Lung (tissue), 12 donors: ENCODE measurements around the gene G6PC1. TPM values are rescaled to one million over a fixed set of nuclear protein-coding genes. Genes with fewer than 3 reads are reported as not detected.
"Not testable (repeated sequence)": the region's sequence is repeated elsewhere in the genome, so short reads cannot be mapped to it uniquely, and the experiment has no call there.

Source experiments
- ATAC-seq: fragments of 200-7000 bp; cut with Tn5 transposase; one replicate; pipeline ENCODE4 v1.9.1; 2020; ENCODE audit warnings: moderate number of reproducible peaks; ENCODE audit not compliant: insufficient read depth, low FRiP score
- DNase-seq, 3 donors: peaks; one replicate each; pipeline ENCODE4 v3.0.0-alpha.2; 2013 to 2017
- H3K27ac ChIP-seq, 2 donors: one replicate each; pipeline ENCODE4 v1.5.1; 2013; ENCODE audit warnings: mild to moderate bottlenecking in 2 of 2, moderate library complexity in 2 of 2, control low read depth in 1 of 2, inconsistent platforms in 1 of 2, low read depth in 1 of 2, low read length in 1 of 2
- H3K27me3 ChIP-seq, 3 donors: one replicate each; pipeline ENCODE4 v1.5.1; 2013; ENCODE audit warnings: low read length in 2 of 3; ENCODE audit not compliant: control insufficient read depth in 3 of 3, insufficient read depth in 3 of 3
- H3K36me3 ChIP-seq, 4 donors: one replicate each; pipeline ENCODE4 v1.5.1; 2013; ENCODE audit warnings: low read length in 4 of 4, mild to moderate bottlenecking in 1 of 4, moderate library complexity in 1 of 4; ENCODE audit not compliant: control insufficient read depth in 4 of 4, insufficient read depth in 4 of 4
- H3K4me1 ChIP-seq, 5 donors: one replicate each; pipeline ENCODE4 v1.5.1; 2013; ENCODE audit warnings: low read length in 5 of 5, mild to moderate bottlenecking in 2 of 5, moderate library complexity in 1 of 5; ENCODE audit not compliant: control insufficient read depth in 5 of 5, insufficient read depth in 5 of 5
- H3K4me3 ChIP-seq: one replicate; pipeline ENCODE4 v1.5.1; 2013; ENCODE audit warnings: mild to moderate bottlenecking, control low read depth, moderate library complexity
- H3K9ac ChIP-seq, 2 donors: one replicate each; pipeline ENCODE4 v1.5.1; 2013; ENCODE audit warnings: low read length in 2 of 2, control low read depth in 1 of 2; ENCODE audit not compliant: insufficient read depth in 1 of 2
- H3K9me3 ChIP-seq, 4 donors: one replicate each; pipeline ENCODE4 v1.5.1; 2013; ENCODE audit warnings: low read length in 3 of 4, mild to moderate bottlenecking in 1 of 4, moderate library complexity in 1 of 4; ENCODE audit not compliant: control insufficient read depth in 4 of 4, insufficient read depth in 3 of 4
- WGBS, 2 donors: extraction: QIAGEN DNeasy Blood & Tissue Kit; methylation state at CpG; one replicate each; pipeline ENCODE4 v1.1.7; 2013; 5-methylcytosine and 5-hydroxymethylcytosine counted together
- polyA plus RNA-seq, 2 donors: library from polyadenylated mRNA; stranded (reverse); fragments of 200-250 nt; gene quantifications; one replicate each; pipeline ENCODE4 v1.2.1, GENCODE V29; 2013
- total RNA-seq, 2 donors: library from RNA; depleted of rRNA in 1 of 2; stranded (reverse); fragments of >200 nt in 1 of 2; gene quantifications; one replicate each; pipeline ENCODE4 v1.2.1, GENCODE V29; 2014 to 2021
- TF ChIP-seq, protein P1 (sequence below): IDR thresholded peaks from 2 replicates; pipeline ENCODE4 v1.5.1; 2012; ENCODE audit warnings: mild to moderate bottlenecking; ENCODE audit errors: control extremely low read depth, extremely low read depth
- donor health status: control.
- donor health status: control.
- donor health status: Bipolar disorder and iron deficiency.
- donor health status: healthy.
- donor health status: DM: yes; HTN: yes; CAD: no.

G6PC1 gene
- total and polyA plus RNA-seq, 4 donors = 0.09 TPM; not detected in 3

DNA sequence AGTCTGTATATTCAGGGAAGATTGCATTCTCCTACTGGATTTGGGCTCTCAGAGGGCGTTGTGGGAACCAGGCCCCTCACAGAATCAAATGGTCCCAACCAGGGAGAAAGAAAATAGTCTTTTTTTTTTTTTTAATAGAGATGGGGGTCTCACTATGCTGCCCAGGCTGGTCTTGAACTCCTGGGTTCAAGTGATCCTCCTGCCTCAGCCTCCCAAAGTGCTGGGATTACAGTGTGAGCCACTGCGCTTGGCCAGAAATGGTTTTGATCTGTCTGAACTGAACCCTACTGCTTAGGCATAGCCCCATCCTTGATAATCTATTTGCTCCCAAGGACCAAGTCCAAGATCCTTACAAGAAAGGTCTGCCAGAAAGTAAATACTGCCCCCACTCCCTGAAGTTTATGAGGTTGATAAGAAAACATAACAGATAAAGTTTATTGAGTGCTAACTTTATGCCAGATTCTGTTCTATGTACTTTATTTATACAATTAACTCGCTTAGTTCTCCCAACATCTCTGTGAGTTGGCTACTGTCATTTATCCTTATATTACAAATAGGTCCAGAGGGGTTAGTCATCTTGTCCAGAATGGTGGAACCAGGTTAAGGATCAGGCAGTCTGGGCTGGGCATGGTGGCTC is 13.5 kb downstream of the G6PC1 start:
- no peak overlapping the region for H3K9ac ChIP-seq
- H3K36me3 ChIP-seq = no peaks in the 10 kb centered on the region
- DNase-seq (no peak), ATAC-seq (no peak)
- no peaks in the 10 kb centered on the region for H3K27me3 ChIP-seq
- 86 to 90% methylated on average over 3 of the region's 3 CpGs for WGBS, 2 donors
- H3K27ac ChIP-seq = no peak overlapping the region
- H3K4me1 ChIP-seq = peaks cover 0 to 7% (median 4%) of the 10 kb centered on the region in 5 donors
- H3K9me3 ChIP-seq = no peaks in the 10 kb centered on the region
- no peak overlapping the region for H3K4me3 ChIP-seq
- TF ChIP-seq, protein P1, sequence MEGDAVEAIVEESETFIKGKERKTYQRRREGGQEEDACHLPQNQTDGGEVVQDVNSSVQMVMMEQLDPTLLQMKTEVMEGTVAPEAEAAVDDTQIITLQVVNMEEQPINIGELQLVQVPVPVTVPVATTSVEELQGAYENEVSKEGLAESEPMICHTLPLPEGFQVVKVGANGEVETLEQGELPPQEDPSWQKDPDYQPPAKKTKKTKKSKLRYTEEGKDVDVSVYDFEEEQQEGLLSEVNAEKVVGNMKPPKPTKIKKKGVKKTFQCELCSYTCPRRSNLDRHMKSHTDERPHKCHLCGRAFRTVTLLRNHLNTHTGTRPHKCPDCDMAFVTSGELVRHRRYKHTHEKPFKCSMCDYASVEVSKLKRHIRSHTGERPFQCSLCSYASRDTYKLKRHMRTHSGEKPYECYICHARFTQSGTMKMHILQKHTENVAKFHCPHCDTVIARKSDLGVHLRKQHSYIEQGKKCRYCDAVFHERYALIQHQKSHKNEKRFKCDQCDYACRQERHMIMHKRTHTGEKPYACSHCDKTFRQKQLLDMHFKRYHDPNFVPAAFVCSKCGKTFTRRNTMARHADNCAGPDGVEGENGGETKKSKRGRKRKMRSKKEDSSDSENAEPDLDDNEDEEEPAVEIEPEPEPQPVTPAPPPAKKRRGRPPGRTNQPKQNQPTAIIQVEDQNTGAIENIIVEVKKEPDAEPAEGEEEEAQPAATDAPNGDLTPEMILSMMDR = no peak

DNA sequence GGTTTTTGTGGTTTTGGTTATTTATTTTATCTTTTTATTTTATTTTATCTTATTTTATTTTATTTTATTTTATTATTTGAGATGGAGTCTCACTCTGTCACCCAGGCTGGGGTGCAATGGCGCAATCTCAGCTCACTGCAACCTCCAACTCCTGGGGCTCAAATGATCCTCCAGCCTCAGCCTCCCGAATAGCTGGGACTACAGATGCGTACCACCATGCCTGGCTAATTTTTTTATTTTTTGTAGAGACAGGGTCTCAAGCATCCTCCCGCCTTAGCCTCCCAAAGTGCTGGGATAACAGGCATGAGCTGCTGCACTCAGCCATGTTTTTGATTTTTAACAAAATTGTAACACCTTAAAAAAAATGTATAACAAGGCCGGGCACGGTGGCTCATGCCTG is 14.7 kb downstream of the G6PC1 start:
- 97 to 99% methylated on average over 6 of the region's 6 CpGs for WGBS, 2 donors
- H3K36me3 ChIP-seq, H3K9me3 ChIP-seq, H3K9ac ChIP-seq, ATAC-seq, DNase-seq, H3K27ac ChIP-seq, H3K27me3 ChIP-seq, H3K4me3 ChIP-seq: not testable (repeated sequence)
- H3K4me1 ChIP-seq = peaks cover 0 to 19% (median 12%) of the 10 kb centered on the region in 5 donors

DNA sequence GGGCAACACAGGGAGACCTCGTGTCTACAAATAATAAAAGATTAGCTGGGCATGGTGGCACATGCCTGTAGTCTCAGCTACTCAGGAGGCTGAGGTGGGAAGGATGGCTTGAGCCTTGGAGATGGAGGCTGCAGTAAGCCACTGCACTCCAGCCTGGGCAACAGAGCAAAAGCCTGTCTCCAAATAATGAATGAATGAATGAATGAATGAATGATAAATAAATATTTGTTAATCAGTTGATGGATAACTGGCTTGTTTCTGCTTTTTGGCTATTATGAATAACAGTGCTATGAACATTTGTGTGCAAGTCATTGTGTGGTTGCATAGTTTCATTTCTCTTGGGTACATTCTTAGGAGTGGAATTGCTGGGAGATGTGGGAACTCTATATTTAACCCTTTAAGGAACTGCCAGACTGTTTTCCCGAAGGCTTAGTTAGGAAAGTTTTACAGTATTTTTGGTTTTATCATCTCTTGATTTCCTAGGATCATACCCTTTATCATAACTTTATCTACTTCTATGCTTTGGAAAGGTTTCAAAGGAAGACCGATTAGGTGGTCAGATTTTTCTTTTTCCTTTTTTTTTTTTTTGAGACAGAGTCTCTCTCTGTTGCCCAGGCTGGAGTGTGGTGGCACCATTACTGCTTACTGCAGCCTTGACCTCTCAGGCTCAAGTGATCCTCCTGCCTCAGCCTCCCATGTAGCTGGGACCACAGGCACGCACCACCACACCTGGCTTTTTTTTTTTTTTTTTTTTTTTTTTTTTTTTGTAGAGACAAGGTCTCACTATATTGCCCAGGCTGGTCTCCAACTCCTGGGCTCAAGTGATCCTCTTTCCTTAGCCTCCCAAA is 16.0 kb downstream of the G6PC1 start:
- H3K4me1 ChIP-seq = peaks cover 0 to 28% (median 19%) of the 10 kb centered on the region in 5 donors
- not testable (repeated sequence) for H3K27me3 ChIP-seq, H3K4me3 ChIP-seq, H3K36me3 ChIP-seq, H3K9me3 ChIP-seq, ATAC-seq, H3K9ac ChIP-seq, DNase-seq, H3K27ac ChIP-seq
- 91 to 93% methylated on average over 4 of the region's 4 CpGs for WGBS, 2 donors

DNA sequence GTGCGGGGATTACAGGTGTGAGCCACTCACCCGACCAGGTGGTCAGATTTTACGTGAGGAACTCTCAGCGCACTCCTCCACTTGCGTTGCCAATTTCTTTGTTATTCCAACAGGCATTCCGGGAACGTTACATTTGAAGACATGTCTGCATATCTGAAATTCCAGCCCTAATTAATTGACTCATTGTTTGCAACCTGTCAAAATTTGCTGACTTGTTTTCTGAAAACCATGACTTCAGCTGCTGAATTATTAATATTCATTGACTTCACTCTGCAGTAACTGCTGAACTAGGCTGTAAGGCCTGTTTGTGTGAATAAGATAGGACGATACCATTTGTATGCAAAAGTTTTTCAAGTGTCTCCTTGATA is 16.6 kb downstream of the G6PC1 start:
- DNase-seq = peak in 1 of 3 donors; percentile 28
- Histone ChIP-seq H3K27ac (no peak overlapping the region), H3K9me3 (no peaks in the 10 kb centered on the region), H3K36me3 (no peaks in the 10 kb centered on the region), H3K27me3 (no peaks in the 10 kb centered on the region), H3K9ac (no peak overlapping the region), H3K4me1 (peaks cover 0 to 35% (median 24%) of the 10 kb centered on the region in 5 donors), H3K4me3 (no peak overlapping the region)
- TF ChIP-seq, protein P1 = no peak
- ATAC-seq = no peak
- WGBS, 2 donors = 48 to 67% methylated on average over 8 of the region's 8 CpGs
